B cell (primary cell): ENCODE measurements around the gene CCND3.

Experiments
- CTCF ChIP-seq: fragments of 200-600 bp; IDR thresholded peaks from one replicate; pipeline ENCODE4 v1.8.0; 2022; ENCODE audit warnings: antibody characterized with exemption, mild to moderate bottlenecking
- EZH2 ChIP-seq: IDR thresholded peaks from 2 replicates; pipeline ENCODE4 v1.6.1; 2012; ENCODE audit warnings: borderline replicate concordance, low read depth, mild to moderate bottlenecking, moderate library complexity, low read length; ENCODE audit not compliant: insufficient read depth, poor library complexity, severe bottlenecking

GRCh38 chr6:41932378-41932777 lies 9.2 kb downstream of the CCND3 start:
- TF ChIP-seq CTCF: no peak
- no peak for TF ChIP-seq EZH2
